HFF-Myc (cell line): ENCODE results near the gene ZNF311.
"Not testable (repeated sequence)": the region's sequence is repeated elsewhere in the genome, so short reads cannot be mapped to it uniquely, and the experiment has no call there.

Experiments used
- DNase-seq: peaks from one replicate; pipeline ENCODE4 v3.0.0-alpha.2; 2011; ENCODE audit warnings: low read depth; ENCODE audit errors: extremely low read depth
- H3K4me3 ChIP-seq: replicated peaks from 2 replicates; pipeline ENCODE4 v1.5.1; 2011; ENCODE audit warnings: low read depth, mild to moderate bottlenecking, control low read depth, low read length
- CTCF ChIP-seq: IDR thresholded peaks from 2 replicates; pipeline ENCODE4 v1.5.1; 2012; ENCODE audit warnings: mild to moderate bottlenecking, low read depth, low read length, control low read depth; ENCODE audit errors: missing control alignments

Gene ZNF311

GRCh38 chr6:28953585-28954258 is 51.4 kb downstream of the ZNF311 start:
- TF ChIP-seq CTCF, result no peak
- no peak for DNase-seq
- H3K4me3 ChIP-seq, result peak overlapping the region; percentile 59

- peak overlapping the region; percentile 59 for H3K4me3 ChIP-seq
Observed at GRCh38 chr6:28953039-28953584, 52.0 kb downstream of the ZNF311 start.

GRCh38 chr6:28949656-28950195 is 55.4 kb downstream of the ZNF311 start:
- not testable (repeated sequence) for DNase-seq, H3K4me3 ChIP-seq

More at GRCh38 chr6:28953039-28953584, 52.0 kb downstream of the ZNF311 start:
- TF ChIP-seq CTCF, result no peak
- no peak for DNase-seq

GRCh38 chr6:28948782-28949486 is 56.2 kb downstream of the ZNF311 start:
- H3K4me3 ChIP-seq, result no peak overlapping the region
- DNase-seq, result no peak
- TF ChIP-seq CTCF, result no peak

- H3K4me3 ChIP-seq, result no peak overlapping the region
- TF ChIP-seq CTCF, result no peak
- no peak for DNase-seq
Observed at GRCh38 chr6:28947831-28948270, 57.3 kb downstream of the ZNF311 start.

- H3K4me3 ChIP-seq, result no peak overlapping the region
- TF ChIP-seq CTCF, result no peak
- DNase-seq, result no peak
Observed at GRCh38 chr6:28947067-28947765, 57.9 kb downstream of the ZNF311 start.
